Measurements from ENCODE around the gene RPS10. TPM values are rescaled to one million over a fixed set of nuclear protein-coding genes. Genes with fewer than 3 reads are reported as not detected.
A peak's percentile ranks its signal among the peaks of the same experiment; 100 is the strongest.

The RPS10 gene
- total RNA-seq, 2 experiments from 2014 or later, result 1,714 to 2,938 TPM

DNA sequence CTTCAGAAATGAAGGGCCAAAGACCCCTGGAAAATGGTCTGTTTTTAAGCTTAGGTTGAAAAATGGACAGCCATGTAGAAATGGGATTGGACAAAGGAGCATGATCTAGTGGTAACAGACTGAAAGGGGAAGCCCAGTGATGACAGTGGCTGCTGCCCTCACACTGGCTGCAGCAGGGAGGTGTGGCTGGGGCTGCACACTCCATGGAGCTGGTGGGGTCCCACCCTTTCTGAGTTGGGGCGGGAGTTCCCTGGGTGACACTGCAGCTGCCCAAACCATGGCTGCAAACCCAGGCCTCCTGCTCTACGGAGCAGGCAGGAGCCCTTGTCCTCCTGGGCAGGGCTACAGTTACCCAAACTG, 31.5 kb upstream of the RPS10 start:
- POLR2A ChIA-PET, result no interaction called here
- peaks cover 20% of the 10 kb centered on the region for H3K4me1 ChIP-seq (ENCODE audit: insufficient read depth, low read length, poor library complexity, severe bottlenecking)
- TF ChIP-seq, protein P1, sequence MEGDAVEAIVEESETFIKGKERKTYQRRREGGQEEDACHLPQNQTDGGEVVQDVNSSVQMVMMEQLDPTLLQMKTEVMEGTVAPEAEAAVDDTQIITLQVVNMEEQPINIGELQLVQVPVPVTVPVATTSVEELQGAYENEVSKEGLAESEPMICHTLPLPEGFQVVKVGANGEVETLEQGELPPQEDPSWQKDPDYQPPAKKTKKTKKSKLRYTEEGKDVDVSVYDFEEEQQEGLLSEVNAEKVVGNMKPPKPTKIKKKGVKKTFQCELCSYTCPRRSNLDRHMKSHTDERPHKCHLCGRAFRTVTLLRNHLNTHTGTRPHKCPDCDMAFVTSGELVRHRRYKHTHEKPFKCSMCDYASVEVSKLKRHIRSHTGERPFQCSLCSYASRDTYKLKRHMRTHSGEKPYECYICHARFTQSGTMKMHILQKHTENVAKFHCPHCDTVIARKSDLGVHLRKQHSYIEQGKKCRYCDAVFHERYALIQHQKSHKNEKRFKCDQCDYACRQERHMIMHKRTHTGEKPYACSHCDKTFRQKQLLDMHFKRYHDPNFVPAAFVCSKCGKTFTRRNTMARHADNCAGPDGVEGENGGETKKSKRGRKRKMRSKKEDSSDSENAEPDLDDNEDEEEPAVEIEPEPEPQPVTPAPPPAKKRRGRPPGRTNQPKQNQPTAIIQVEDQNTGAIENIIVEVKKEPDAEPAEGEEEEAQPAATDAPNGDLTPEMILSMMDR (conservative IDR thresholded peaks at IDR 0.05; ENCODE audit: low read length), result no peak
- TF ChIP-seq EZH2phosphoT487 (IDR thresholded peaks at IDR 0.05; ENCODE audit: borderline replicate concordance, low read depth, low read length), result no peak
- CTCF ChIA-PET (ENCODE audit: unreplicated experiment), result no interaction called here
- no peaks in the 10 kb centered on the region for H4K20me1 ChIP-seq (ENCODE audit: insufficient read depth, low read length)
- no peak for DNase-seq (ENCODE audit: low spot score)
- H3K9me3 ChIP-seq (ENCODE audit: low read length), result no peaks in the 10 kb centered on the region
- no peak overlapping the region for H3K4me2 ChIP-seq (ENCODE audit: low read length)
- no peak overlapping the region for H3K27ac ChIP-seq (ENCODE audit: low read depth, low read length, poor library complexity, severe bottlenecking)
- BruUV-seq (replicated peaks), result no TSS peak
- H3K36me3 ChIP-seq (ENCODE audit: insufficient read depth, low read length), result no peaks in the 10 kb centered on the region
- no peaks in the 10 kb centered on the region for H3K9me2 ChIP-seq (ENCODE audit: insufficient read depth, low read length)
- no peaks in the 10 kb centered on the region for H3K79me2 ChIP-seq (ENCODE audit: insufficient read depth, low read depth, low read length)
- intact Hi-C loops (cut with micrococcal nuclease; ENCODE audit: unreplicated experiment), result no loop called here
- H2AFZ ChIP-seq (ENCODE audit: low read length), result no peak overlapping the region
- no peak overlapping the region for H3K4me3 ChIP-seq (ENCODE audit: low read depth, low read length, poor library complexity, severe bottlenecking)

DNA sequence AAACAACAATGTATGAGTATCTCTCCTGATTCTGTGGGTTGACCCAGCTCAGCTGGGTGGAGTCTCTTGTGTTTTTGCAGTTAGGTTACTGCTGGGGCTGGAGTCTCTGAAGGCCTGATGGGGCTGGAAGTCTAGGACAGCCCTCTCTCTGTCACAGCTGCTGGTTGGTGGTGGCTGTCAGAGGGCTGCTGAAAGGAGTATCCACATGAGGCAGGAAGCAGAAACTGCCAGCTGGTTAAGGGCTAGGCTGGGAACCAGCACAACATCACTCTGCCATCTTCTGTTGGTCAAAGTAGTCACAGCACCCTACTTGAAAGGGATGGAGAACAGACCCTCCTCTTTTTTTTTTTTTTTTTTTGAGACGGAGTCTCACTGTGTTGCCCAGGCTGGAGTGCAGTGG, 30.0 kb upstream of the RPS10 start:
- TF ChIP-seq, protein P1 (conservative IDR thresholded peaks at IDR 0.05; ENCODE audit: low read length), result 0 out of 2 replicates have a peak, but pooled peaks have one; percentile 14
- TF ChIP-seq EZH2phosphoT487 (IDR thresholded peaks at IDR 0.05; ENCODE audit: borderline replicate concordance, low read depth, low read length), result no peak

DNA sequence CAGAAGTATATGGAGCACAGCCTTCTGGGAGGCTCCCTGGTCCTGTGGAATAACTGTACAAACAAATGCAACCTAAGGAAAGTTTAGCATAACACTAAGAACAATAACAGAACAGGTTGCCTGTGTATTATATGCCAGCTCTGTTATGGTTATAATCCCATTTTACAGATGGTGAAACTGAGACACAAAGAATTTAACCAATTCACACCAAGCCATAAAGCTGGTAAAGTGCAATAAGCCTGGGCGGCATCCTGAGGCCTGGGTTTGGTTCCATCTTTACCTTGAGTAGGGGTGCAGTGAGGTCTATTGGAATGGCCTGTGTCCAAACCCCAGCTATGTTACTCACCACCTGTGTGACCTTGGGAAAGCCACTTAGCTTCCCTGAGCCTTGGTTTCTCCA, 25.3 kb upstream of the RPS10 start:
- no peaks in the 10 kb centered on the region for H4K20me1 ChIP-seq (ENCODE audit: insufficient read depth, low read length)
- no peak overlapping the region for H2AFZ ChIP-seq (ENCODE audit: low read length)
- H3K4me1 ChIP-seq (ENCODE audit: insufficient read depth, low read length, poor library complexity, severe bottlenecking), result peaks cover 19% of the 10 kb centered on the region
- H3K9me2 ChIP-seq (ENCODE audit: insufficient read depth, low read length), result no peaks in the 10 kb centered on the region
- H3K9me3 ChIP-seq (ENCODE audit: low read length), result no peaks in the 10 kb centered on the region
- H3K27ac ChIP-seq (ENCODE audit: low read depth, low read length, poor library complexity, severe bottlenecking), result no peak overlapping the region
- intact Hi-C loops (cut with micrococcal nuclease; ENCODE audit: unreplicated experiment), result no loop called here
- no peaks in the 10 kb centered on the region for H3K36me3 ChIP-seq (ENCODE audit: insufficient read depth, low read length)
- CTCF ChIA-PET (ENCODE audit: unreplicated experiment), result no interaction called here
- BruUV-seq (replicated peaks), result no TSS peak
- H3K79me2 ChIP-seq (ENCODE audit: insufficient read depth, low read depth, low read length), result no peaks in the 10 kb centered on the region
- no peak overlapping the region for H3K4me2 ChIP-seq (ENCODE audit: low read length)
- H3K4me3 ChIP-seq (ENCODE audit: low read depth, low read length, poor library complexity, severe bottlenecking), result no peak overlapping the region
- POLR2A ChIA-PET, result interaction anchor here (1.0 kb wide), 1 partner anchor 10 kb away, joined by 3 read pairs; no protein-coding TSS in a partner anchor
- DNase-seq (ENCODE audit: low spot score), result no peak
- no peak for TF ChIP-seq EZH2phosphoT487 (IDR thresholded peaks at IDR 0.05; ENCODE audit: borderline replicate concordance, low read depth, low read length)
- TF ChIP-seq, protein P1 (conservative IDR thresholded peaks at IDR 0.05; ENCODE audit: low read length), result no peak

More for the DNA sequence above, 30.0 kb upstream of the RPS10 start:
- Histone ChIP-seq H3K4me2 (ENCODE audit: low read length) (no peak overlapping the region), H3K4me1 (ENCODE audit: insufficient read depth, low read length, poor library complexity, severe bottlenecking) (peaks cover 5% of the 10 kb centered on the region), H2AFZ (ENCODE audit: low read length) (no peak overlapping the region), H3K36me3 (ENCODE audit: insufficient read depth, low read length) (no peaks in the 10 kb centered on the region), H4K20me1 (ENCODE audit: insufficient read depth, low read length) (no peaks in the 10 kb centered on the region), H3K4me3 (ENCODE audit: low read depth, low read length, poor library complexity, severe bottlenecking) (no peak overlapping the region), H3K9me3 (ENCODE audit: low read length) (no peaks in the 10 kb centered on the region), H3K79me2 (ENCODE audit: insufficient read depth, low read depth, low read length) (no peaks in the 10 kb centered on the region), H3K27ac (ENCODE audit: low read depth, low read length, poor library complexity, severe bottlenecking) (no peak overlapping the region), H3K9me2 (ENCODE audit: insufficient read depth, low read length) (no peaks in the 10 kb centered on the region)
- DNase-seq (ENCODE audit: low spot score), result peak; percentile 64
- BruUV-seq (replicated peaks), result no TSS peak
- intact Hi-C loops (cut with micrococcal nuclease; ENCODE audit: unreplicated experiment), result loop anchor here (1.0 kb wide), 1 partner anchor 207 kb away; the partner anchor contains the start of gene SMIM29
- POLR2A ChIA-PET, result no interaction called here
- CTCF ChIA-PET (ENCODE audit: unreplicated experiment), result no interaction called here

All from OCI-LY7 (cell line).